RWPE1 (cell line): ENCODE measurements around the gene MYO16.

Experiments used
- CTCF ChIA-PET: fragments of 350-600 bp; sonication (Branson Sonifier 250); formaldehyde crosslinking; extraction: SDS; loops from one replicate; lab custom pipeline; 2021; lab: Yijun Ruan, JAX
- POLR2A ChIA-PET: fragments of 400-600 bp; formaldehyde crosslinking; extraction: SDS; loops from one replicate; lab custom pipeline; 2020; ENCODE audit warnings: antibody characterized with exemption; ENCODE audit not compliant: low non-redundant PET; lab: Yijun Ruan, JAX
- DNase-seq: peaks from one replicate; pipeline ENCODE4 v3.0.0; 2012; ENCODE audit warnings: low spot score
- H3K27ac ChIP-seq: fragments of 450-650 bp; 2 replicates; pipeline ENCODE4 v1.5.1; 2017
- CTCF ChIP-seq: fragments of 450-650 bp; conservative IDR thresholded peaks from 2 replicates; pipeline ENCODE4 v1.5.1; 2017; ENCODE audit warnings: low read depth, mild to moderate bottlenecking

The MYO16 gene

DNA sequence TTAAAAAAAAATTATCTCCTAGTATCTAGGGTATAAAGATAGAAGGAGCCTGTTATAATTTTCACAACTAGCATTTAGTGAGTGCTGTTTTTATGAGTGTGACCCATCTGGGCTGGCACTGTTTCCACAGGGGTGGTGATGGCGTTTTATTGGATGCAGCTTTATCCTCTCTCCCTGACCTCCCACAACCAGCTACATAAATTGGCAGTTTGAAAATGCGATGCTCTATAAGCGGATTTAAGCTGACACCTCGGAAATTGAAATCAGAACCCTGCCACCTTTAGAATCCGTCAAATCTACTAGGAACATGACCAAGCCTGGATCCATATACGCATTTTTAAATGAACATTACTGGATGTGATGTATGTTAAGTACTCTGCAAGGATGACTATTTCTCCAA is 44.9 kb downstream of the MYO16 start:
- H3K27ac ChIP-seq = no peak overlapping the region
- no peak for TF ChIP-seq CTCF
- POLR2A ChIA-PET = no interaction called here
- no peak for DNase-seq
- CTCF ChIA-PET = no interaction called here

DNA sequence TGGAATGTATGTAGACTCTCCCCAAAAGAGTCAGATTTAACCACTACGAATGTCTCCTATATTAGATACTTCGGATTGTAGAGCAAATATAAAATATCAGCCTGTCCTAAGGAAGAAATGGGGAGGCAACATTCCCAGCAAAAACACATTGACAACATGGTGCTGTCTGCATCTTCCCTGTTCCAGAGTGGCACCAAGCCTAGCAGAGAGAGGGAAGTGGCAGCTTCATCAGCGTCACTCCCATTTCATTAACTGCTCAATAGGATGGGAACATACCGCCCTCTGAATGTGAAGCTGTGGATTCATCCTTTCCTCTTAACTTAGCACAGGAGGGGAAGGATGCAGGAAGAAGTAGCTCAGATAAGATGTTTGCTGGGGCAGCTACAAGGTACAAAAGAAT is 45.4 kb downstream of the MYO16 start:
- no peak for DNase-seq
- ChIA-PET CTCF (interaction anchor here (0.7 kb wide), 2 partner anchors 13 to 197 kb away, joined by 3 to 4 read pairs; no protein-coding TSS in a partner anchor), POLR2A (interaction anchor here (0.5 kb wide), 1 partner anchor 142 kb away, joined by 3 read pairs; no protein-coding TSS in a partner anchor)
- no peak overlapping the region for H3K27ac ChIP-seq
- no peak for TF ChIP-seq CTCF

GRCh38 chr13:108676620-108677019 is 47.2 kb downstream of the MYO16 start:
- POLR2A ChIA-PET = no interaction called here
- TF ChIP-seq CTCF = no peak
- no peak for DNase-seq
- CTCF ChIA-PET = interaction anchor here (0.6 kb wide), 1 partner anchor 328 kb away, joined by 3 read pairs; no protein-coding TSS in a partner anchor
- no peak overlapping the region for H3K27ac ChIP-seq

GRCh38 chr13:108677806-108678205 is 48.4 kb downstream of the MYO16 start:
- ChIA-PET CTCF (interaction anchor here (0.7 kb wide), 1 partner anchor 64 kb away, joined by 3 read pairs; no protein-coding TSS in a partner anchor), POLR2A (no interaction called here)
- DNase-seq = no peak
- TF ChIP-seq CTCF = no peak
- H3K27ac ChIP-seq = no peak overlapping the region

- ChIA-PET POLR2A (no interaction called here), CTCF (no interaction called here)
- H3K27ac ChIP-seq = no peak overlapping the region
- no peak for TF ChIP-seq CTCF
- DNase-seq = no peak
These were observed 50.6 kb downstream of the MYO16 start for GRCh38 chr13:108680011-108680410.

DNA sequence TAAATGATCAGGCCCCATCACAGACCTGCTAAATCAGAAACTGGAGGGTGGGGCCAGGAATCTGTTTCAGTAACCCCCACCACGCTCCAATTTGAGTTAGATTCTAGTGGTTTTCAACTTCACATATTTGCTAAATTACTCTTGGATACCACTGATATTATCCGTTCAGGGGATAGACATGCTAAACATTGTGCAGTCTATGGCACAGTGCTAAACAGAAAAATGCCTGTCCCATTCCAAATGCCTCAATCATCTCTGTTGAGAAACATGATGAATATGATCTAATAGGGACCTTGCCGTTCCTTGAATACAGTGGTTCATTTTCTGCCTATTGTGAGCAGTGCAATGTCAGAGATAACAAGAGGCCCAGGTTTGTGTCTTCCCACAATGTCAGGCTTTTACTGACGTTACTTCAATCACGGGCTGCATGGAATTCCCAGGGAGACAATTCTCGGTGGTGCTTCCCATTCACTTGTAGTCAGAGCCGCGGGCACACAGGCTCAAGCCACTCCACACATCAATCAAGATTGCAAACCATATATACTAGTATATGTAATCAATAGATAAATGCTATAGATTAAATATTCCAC is 52.7 kb downstream of the MYO16 start:
- CTCF ChIA-PET = no interaction called here
- DNase-seq = no peak
- POLR2A ChIA-PET = no interaction called here
- H3K27ac ChIP-seq = no peak overlapping the region
- no peak for TF ChIP-seq CTCF
